HG03565 (cell line): ENCODE measurements around the gene HSPA4L.
A peak's percentile ranks its signal among the peaks of the same experiment; 100 is the strongest.

Experiments
- ATAC-seq: cut with Tn5 transposase; IDR thresholded peaks from one replicate; pipeline ENCODE4 v1.9.1; 2021; ENCODE audit warnings: mild to moderate bottlenecking, moderate library complexity; ENCODE audit not compliant: unreplicated experiment

The HSPA4L gene

GRCh38 chr4:127782275-127783025, at the start of gene HSPA4L:
Gene HSPA4L (plus strand): TSS chr4:127782322. CDS start chr4:127782551, 229 bp downstream.
- peak; percentile 20 for ATAC-seq

GRCh38 chr4:127732623-127733328, 49.3 kb upstream of the HSPA4L start:
- peak; percentile 82 for ATAC-seq

- no peak for ATAC-seq
Observed at GRCh38 chr4:127734976-127735375, 47.1 kb upstream of the HSPA4L start.

GRCh38 chr4:127737295-127737694, 44.8 kb upstream of the HSPA4L start:
- no peak for ATAC-seq

- no peak for ATAC-seq
Observed at GRCh38 chr4:127741247-127741646, 40.9 kb upstream of the HSPA4L start.

GRCh38 chr4:127747883-127748282, 34.2 kb upstream of the HSPA4L start:
- ATAC-seq, result no peak

GRCh38 chr4:127748957-127749356, 33.2 kb upstream of the HSPA4L start:
- ATAC-seq, result no peak

GRCh38 chr4:127756906-127757305, 25.2 kb upstream of the HSPA4L start:
- no peak for ATAC-seq

GRCh38 chr4:127759228-127759820, 22.8 kb upstream of the HSPA4L start:
- peak; percentile 52 for ATAC-seq

GRCh38 chr4:127759893-127760292, 22.2 kb upstream of the HSPA4L start:
- ATAC-seq, result no peak

- no peak for ATAC-seq
Observed at GRCh38 chr4:127771535-127772275, 10.4 kb upstream of the HSPA4L start.

- no peak for ATAC-seq
Observed at GRCh38 chr4:127772769-127773671, 9.1 kb upstream of the HSPA4L start.

- no peak for ATAC-seq
Observed at GRCh38 chr4:127775843-127776242, 6.3 kb upstream of the HSPA4L start.

GRCh38 chr4:127776620-127777019, 5.5 kb upstream of the HSPA4L start:
- no peak for ATAC-seq

- ATAC-seq, result no peak
Observed at GRCh38 chr4:127777487-127777886, 4.6 kb upstream of the HSPA4L start.

GRCh38 chr4:127778102-127778501, 4.0 kb upstream of the HSPA4L start:
- no peak for ATAC-seq

GRCh38 chr4:127780598-127780997, 1.5 kb upstream of the HSPA4L start:
- ATAC-seq, result no peak

GRCh38 chr4:127781300-127782024, 660 bp upstream of the HSPA4L start:
- peak; percentile 19 for ATAC-seq

- peak; percentile 65 for ATAC-seq
Observed at GRCh38 chr4:127782025-127782274, 172 bp upstream of the HSPA4L start.
